KMS-11 (cell line): Measurements from ENCODE around the gene HHLA2.

Experiments used
- H2AFZ ChIP-seq: fragments of 200-600 bp; sonication (generic); 2 replicates; pipeline ENCODE4 v1.6.1; 2016; ENCODE audit warnings: antibody characterized with exemption, mixed run types, low read depth
- H3K27ac ChIP-seq: fragments of 200-600 bp; sonication (generic); 2 replicates; pipeline ENCODE4 v1.6.1; 2016; ENCODE audit warnings: mild to moderate bottlenecking, mixed run types
- H3K27me3 ChIP-seq: fragments of 200-600 bp; sonication (generic); 2 replicates; pipeline ENCODE4 v1.6.1; 2017; ENCODE audit warnings: mild to moderate bottlenecking, low read depth, mixed run types, moderate library complexity; ENCODE audit not compliant: insufficient read depth
- H3K36me3 ChIP-seq: fragments of 200-600 bp; sonication (generic); 2 replicates; pipeline ENCODE4 v1.6.1; 2017; ENCODE audit warnings: mild to moderate bottlenecking, mixed run types; ENCODE audit not compliant: insufficient read depth
- H3K4me1 ChIP-seq: fragments of 200-600 bp; sonication (generic); 2 replicates; pipeline ENCODE4 v1.6.1; 2016; ENCODE audit warnings: mild to moderate bottlenecking, low read depth, mixed run types; ENCODE audit not compliant: poor library complexity, severe bottlenecking
- H3K4me2 ChIP-seq: fragments of 200-600 bp; sonication (generic); 2 replicates; pipeline ENCODE4 v1.7.0; 2016; ENCODE audit warnings: mild to moderate bottlenecking, mixed run types
- H3K4me3 ChIP-seq: fragments of 200-600 bp; sonication (generic); IDR thresholded peaks from 2 replicates; pipeline ENCODE4 v1.6.1; 2017; ENCODE audit warnings: low read depth, low read length, mixed read lengths; ENCODE audit not compliant: insufficient read depth
- H3K79me2 ChIP-seq: fragments of 200-600 bp; sonication (generic); 2 replicates; pipeline ENCODE4 v1.6.1; 2016; ENCODE audit warnings: low read depth, mixed run types; ENCODE audit not compliant: insufficient read depth
- H3K9ac ChIP-seq: fragments of 200-600 bp; sonication (generic); 2 replicates; pipeline ENCODE4 v1.6.1; 2016; ENCODE audit warnings: mild to moderate bottlenecking, mixed run types
- H4K20me1 ChIP-seq: fragments of 200-600 bp; sonication (generic); 2 replicates; pipeline ENCODE4 v1.6.1; 2016; ENCODE audit warnings: mild to moderate bottlenecking, mixed run types; ENCODE audit not compliant: insufficient read depth
- CTCF ChIP-seq: fragments of 200-600 bp; sonication (generic); conservative IDR thresholded peaks from 2 replicates; pipeline ENCODE4 v1.6.1; 2017; ENCODE audit warnings: low read depth, mild to moderate bottlenecking, antibody characterized with exemption, low read length, moderate library complexity, mixed read lengths

HHLA2 gene

GRCh38 chr3:108396336-108396735 lies 100.0 kb downstream of the HHLA2 start:
- Histone ChIP-seq H3K4me2 (no peak overlapping the region), H3K79me2 (no peaks in the 10 kb centered on the region), H3K4me1 (no peaks in the 10 kb centered on the region), H3K36me3 (no peaks in the 10 kb centered on the region), H3K9ac (no peak overlapping the region), H2AFZ (no peak overlapping the region), H3K27me3 (no peaks in the 10 kb centered on the region), H3K4me3 (no peak overlapping the region), H3K27ac (no peak overlapping the region), H4K20me1 (no peaks in the 10 kb centered on the region)
- TF ChIP-seq CTCF: no peak

- Histone ChIP-seq H3K27ac (no peak overlapping the region), H3K4me1 (no peaks in the 10 kb centered on the region), H3K27me3 (no peaks in the 10 kb centered on the region), H3K4me3 (no peak overlapping the region), H2AFZ (no peak overlapping the region), H3K4me2 (no peak overlapping the region), H3K9ac (no peak overlapping the region), H3K36me3 (no peaks in the 10 kb centered on the region), H4K20me1 (no peaks in the 10 kb centered on the region), H3K79me2 (no peaks in the 10 kb centered on the region)
- TF ChIP-seq CTCF: no peak
Measured at GRCh38 chr3:108398510-108398909, 102.2 kb downstream of the HHLA2 start.

GRCh38 chr3:108401836-108402235 lies 105.5 kb downstream of the HHLA2 start:
- H3K4me3 ChIP-seq: no peak overlapping the region
- no peak for TF ChIP-seq CTCF

GRCh38 chr3:108403198-108403597 lies 106.8 kb downstream of the HHLA2 start:
- no peak for TF ChIP-seq CTCF
- Histone ChIP-seq H4K20me1 (no peaks in the 10 kb centered on the region), H3K9ac (no peak overlapping the region), H3K79me2 (no peaks in the 10 kb centered on the region), H3K27ac (no peak overlapping the region), H3K4me3 (no peak overlapping the region), H3K27me3 (no peaks in the 10 kb centered on the region), H3K4me1 (peaks cover 13% of the 10 kb centered on the region), H3K36me3 (no peaks in the 10 kb centered on the region), H2AFZ (no peak overlapping the region), H3K4me2 (no peak overlapping the region)

More at GRCh38 chr3:108401836-108402235, 105.5 kb downstream of the HHLA2 start:
- Histone ChIP-seq H3K4me2 (no peak overlapping the region), H3K27ac (no peak overlapping the region), H4K20me1 (no peaks in the 10 kb centered on the region), H3K79me2 (no peaks in the 10 kb centered on the region), H3K27me3 (no peaks in the 10 kb centered on the region), H3K36me3 (no peaks in the 10 kb centered on the region), H3K4me1 (peaks cover 11% of the 10 kb centered on the region), H2AFZ (no peak overlapping the region), H3K9ac (no peak overlapping the region)
